K562 (cell line): ENCODE measurements around the gene NARF. TPM values are rescaled to one million over a fixed set of nuclear protein-coding genes. Genes with fewer than 3 reads are reported as not detected.

Source experiments
- ARID3A ChIP-seq: IDR thresholded peaks from 2 replicates; pipeline ENCODE4 v1.6.1; 2012; ENCODE audit warnings: low read depth, low read length, improper control_type of control experiment, borderline replicate concordance
- BHLHE40 ChIP-seq: IDR thresholded peaks from 2 replicates; pipeline ENCODE4 v1.6.1; 2011; ENCODE audit warnings: low read length, improper control_type of control experiment
- CHD2 ChIP-seq: IDR thresholded peaks from 2 replicates; pipeline ENCODE4 v1.6.1; 2011; ENCODE audit warnings: low read depth, low read length
- CREBBP ChIP-seq: IDR thresholded peaks from one replicate; pipeline ENCODE4 v1.6.1; 2012; ENCODE audit warnings: low read depth, mild to moderate bottlenecking, control low read depth, inconsistent platforms, low read length
- ELF1 ChIP-seq: fragments of 200-800 bp; sonication (Bioruptor generic); IDR thresholded peaks from 2 replicates; pipeline ENCODE4 v1.6.1; 2016; ENCODE audit warnings: missing genetic modification characterization, missing compliant biosample characterization
- FOS ChIP-seq: IDR thresholded peaks from 3 replicates; pipeline ENCODE4 v1.6.1; 2011; ENCODE audit not compliant: insufficient read length; ENCODE audit errors: extremely low read depth
- FOXJ2 ChIP-seq: fragments of 200-800 bp; sonication (Bioruptor generic); IDR thresholded peaks from 2 replicates; pipeline ENCODE4 v1.6.1; 2016; ENCODE audit warnings: missing genetic modification characterization, missing compliant biosample characterization
- FUS ChIP-seq: fragments of 200-400 bp; formaldehyde crosslinking; optimal IDR thresholded peaks from 2 replicates; pipeline ENCODE3; 2017; ENCODE audit warnings: low read depth, low read length
- GMEB1 ChIP-seq: fragments of 250-450 bp; sonication (Bioruptor Pico); IDR thresholded peaks from 2 replicates; pipeline ENCODE4 v1.4.0; 2020; ENCODE audit warnings: mild to moderate bottlenecking
- HNRNPLL ChIP-seq: fragments of 200-400 bp; formaldehyde crosslinking; IDR thresholded peaks from 2 replicates; pipeline ENCODE4 v1.6.1; 2017; ENCODE audit warnings: low read length, low read depth, mild to moderate bottlenecking; ENCODE audit not compliant: poor library complexity, severe bottlenecking
- KLF10 ChIP-seq: fragments of 250-450 bp; sonication (Bioruptor Pico); IDR thresholded peaks from 2 replicates; pipeline ENCODE4 v1.6.1; 2021; ENCODE audit warnings: matching md5 sums
- PREB ChIP-seq: sonication (generic); formaldehyde crosslinking; IDR thresholded peaks from 2 replicates; pipeline ENCODE4 v1.8.1; 2023; ENCODE audit warnings: mild to moderate bottlenecking, missing genetic modification reagents
- RBM25 ChIP-seq: fragments of 200-400 bp; formaldehyde crosslinking; IDR thresholded peaks from 2 replicates; pipeline ENCODE4 v1.6.1; 2018; ENCODE audit warnings: low read length, low read depth, moderate library complexity; ENCODE audit not compliant: severe bottlenecking
- RHOXF2B ChIP-seq: fragments of 250-450 bp; sonication (Bioruptor Pico); conservative IDR thresholded peaks from 2 replicates; pipeline ENCODE4 v1.5.1; 2021
- SMARCE1 ChIP-seq: fragments of 450-650 bp; IDR thresholded peaks from 2 replicates; pipeline ENCODE4 v1.7.1; 2016; ENCODE audit warnings: mild to moderate bottlenecking
- STAG1 ChIP-seq: sonication (generic); formaldehyde crosslinking; IDR thresholded peaks from 2 replicates; pipeline ENCODE4 v1.5.0; 2020; ENCODE audit warnings: missing genetic modification reagents, borderline replicate concordance
- USF1 ChIP-seq: sonication (generic); formaldehyde crosslinking; IDR thresholded peaks from 2 replicates; pipeline ENCODE4 v1.9.0; 2022; ENCODE audit warnings: mild to moderate bottlenecking, missing genetic modification reagents
- YBX1 ChIP-seq: fragments of 450-650 bp; IDR thresholded peaks from 2 replicates; pipeline ENCODE4 v1.7.1; 2016; ENCODE audit warnings: mild to moderate bottlenecking
- YY1 ChIP-seq, 3 experiments: IDR thresholded peaks; 2 replicates each; pipeline ENCODE4 v1.6.1; 2011; ENCODE audit warnings: low read length in 2 of 3, mild to moderate bottlenecking in 2 of 3, moderate library complexity in 2 of 3, borderline replicate concordance in 1 of 3, control low read depth in 1 of 3, low read depth in 1 of 3; ENCODE audit not compliant: insufficient read depth in 3 of 3, insufficient replicate concordance in 2 of 3, control insufficient read depth in 1 of 3, insufficient read length in 1 of 3; ENCODE audit errors: extremely low read depth in 1 of 3
- ZC3H8 ChIP-seq: fragments of 450-650 bp; IDR thresholded peaks from 2 replicates; pipeline ENCODE4 v1.6.1; 2017
- ZNF41 ChIP-seq: fragments of 250-450 bp; sonication (Bioruptor Pico); conservative IDR thresholded peaks from 2 replicates; pipeline ENCODE4 v1.4.0; 2020; ENCODE audit warnings: mild to moderate bottlenecking
- ZNF444 ChIP-seq: fragments of 250-450 bp; sonication (Bioruptor Pico); IDR thresholded peaks from 2 replicates; pipeline ENCODE4 v1.4.0; 2020; ENCODE audit warnings: mild to moderate bottlenecking, moderate library complexity
- ZNF511 ChIP-seq: sonication (generic); formaldehyde crosslinking; IDR thresholded peaks from 2 replicates; pipeline ENCODE4 v1.8.0; 2022; ENCODE audit warnings: mild to moderate bottlenecking, missing genetic modification reagents
- polyA plus RNA-seq, 8 experiments: library from polyadenylated mRNA; depleted of rRNA in 4 of 8; stranded (reverse) in 5 of 8; unstranded in 3 of 8; fragments of >200 nt; fragmentation: Nextera tagmentation in 2 of 8; fragmentation: Illumina TruSeq in 1 of 8; extraction: Ambion mirVana in 2 of 8; extraction: Trizol in 1 of 8; gene quantifications; 2 replicates each; pipeline versions ENCODE4 v1.2.1 to v1.2.3, GENCODE V29; 2011 to 2014; ENCODE audit warnings: inconsistent platforms in 1 of 8, missing spikeins in 1 of 8
- total RNA-seq, 7 experiments: library from RNA; depleted of rRNA in 6 of 7; stranded (reverse); fragments of >200 nt in 6 of 7; fragmentation: Illumina TruSeq in 2 of 7; extraction: Trizol in 2 of 7; gene quantifications; 2 replicates each; pipeline versions ENCODE4 v1.2.1 to v1.2.3, GENCODE V29; 2011 to 2021; ENCODE audit warnings: low replicate concordance in 1 of 7

Gene NARF
- total and polyA plus RNA-seq, 9 of the 15 experiments (the other 6 are each of a cell fraction or from before 2014, with no cell fraction given): 60.4 to 423 (median 132) TPM

- no peak for TF ChIP-seq YY1 (IDR thresholded peaks at IDR 0.05; ENCODE audit: borderline replicate concordance in 1 of 3, control insufficient read depth in 1 of 3, extremely low read depth in 1 of 3, insufficient read depth in 3 of 3, insufficient read length in 1 of 3, insufficient replicate concordance in 2 of 3, low read depth in 1 of 3, low read length in 2 of 3)
- TF ChIP-seq SMARCE1: no peak
- no peak for TF ChIP-seq FOXJ2 (tag)
- peak; percentile 81 for TF ChIP-seq CHD2
- TF ChIP-seq GMEB1 (CRISPR knock-in tag): peak; percentile 70
- no peak for TF ChIP-seq ZNF444
- no peak for TF ChIP-seq CREBBP
- TF ChIP-seq ELF1 (tag): no peak
- no peak for TF ChIP-seq ZC3H8
- TF ChIP-seq YBX1: no peak
- TF ChIP-seq ZNF41: 0 out of 2 replicates have a peak, but pooled peaks have one; percentile 29
- TF ChIP-seq PREB (CRISPR knock-in tag): no peak
- no peak for TF ChIP-seq KLF10 (CRISPR knock-in tag)
- TF ChIP-seq FOS: peak; percentile 91
- no peak for TF ChIP-seq STAG1 (CRISPR knock-in tag)
- no peak for TF ChIP-seq ARID3A
- TF ChIP-seq RHOXF2B (CRISPR knock-in tag): no peak
- no peak for TF ChIP-seq RBM25
- peak; percentile 96 for TF ChIP-seq BHLHE40
- TF ChIP-seq USF1 (CRISPR knock-in tag): peak; percentile 98
- peak; percentile 82 for TF ChIP-seq FUS
- TF ChIP-seq ZNF511: peak; percentile 84; the same call in 1 of the 2 replicates
- peak; percentile 44 for TF ChIP-seq HNRNPLL
These were observed 38.2 kb downstream of the NARF start (continued) for GRCh38 chr17:82496529-82497434.
